GM18526 (cell line): Measurements from ENCODE around the gene ATP13A1.

Experiments used
- POLR2A ChIP-seq: IDR thresholded peaks from 3 replicates; pipeline ENCODE4 v1.6.1; 2011; ENCODE audit not compliant: insufficient read length; ENCODE audit errors: extremely low read depth

The ATP13A1 gene

DNA sequence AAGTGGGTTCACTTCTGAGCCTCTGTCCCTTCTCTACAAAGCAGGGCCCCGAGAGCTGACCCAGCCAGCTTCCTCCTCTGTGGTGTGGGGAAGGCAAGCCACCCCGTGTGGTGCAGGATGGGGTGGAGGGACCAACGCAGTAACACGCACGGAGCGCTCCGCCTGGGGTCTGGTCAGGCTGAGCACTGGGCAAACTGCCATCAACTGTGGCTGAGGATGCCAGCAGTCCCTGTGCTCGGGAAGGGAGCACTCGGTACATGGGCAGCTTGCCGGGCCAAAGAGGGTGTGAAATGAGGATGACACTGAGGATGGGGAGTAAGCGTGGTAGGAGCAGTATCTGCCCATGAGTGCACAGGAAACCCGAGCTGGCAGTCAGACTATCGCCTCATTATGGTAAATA, 12.4 kb downstream of the ATP13A1 start:
- no peak for TF ChIP-seq POLR2A

DNA sequence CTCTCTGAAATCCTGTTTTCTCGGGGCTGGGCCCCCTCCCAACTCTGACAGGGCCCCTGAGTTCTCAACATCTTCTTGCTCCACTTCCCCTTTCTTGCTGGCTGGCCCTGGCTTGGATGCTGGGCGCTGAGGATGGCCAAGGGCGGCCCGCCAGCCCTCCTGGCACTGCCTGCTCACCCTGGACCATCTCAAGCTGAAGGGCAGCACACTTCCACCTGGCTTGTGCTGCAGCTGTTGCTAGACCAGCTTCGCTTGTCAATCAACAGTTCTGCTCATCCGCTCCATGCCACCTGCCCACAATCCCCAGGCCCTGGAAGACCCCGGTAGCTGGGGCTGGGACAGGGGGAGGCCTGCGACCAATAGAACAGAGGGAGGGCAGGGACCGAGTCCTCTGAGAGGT, 13.1 kb downstream of the ATP13A1 start:
- TF ChIP-seq POLR2A, result no peak

DNA sequence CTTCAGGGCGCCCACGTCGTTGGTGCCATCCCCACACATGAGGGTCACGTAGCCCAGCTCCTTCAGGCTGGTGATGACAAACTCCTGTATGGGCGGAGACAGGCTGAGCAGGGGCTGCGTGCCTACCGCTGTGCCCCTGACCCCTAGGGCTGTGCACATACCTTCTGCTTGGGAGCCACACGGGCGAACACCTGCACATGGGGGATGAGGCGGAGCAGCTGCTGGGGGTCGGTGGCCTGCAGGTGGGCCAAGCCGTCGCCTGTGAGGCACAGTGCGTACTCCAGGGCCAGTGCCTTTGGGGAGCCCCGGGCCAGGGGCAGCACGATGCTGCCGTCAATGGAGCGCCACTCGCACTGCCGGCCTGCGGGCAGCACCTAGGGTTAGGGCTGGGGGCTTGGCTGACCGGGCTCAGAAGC, 13.9 kb downstream of the ATP13A1 start:
- no peak for TF ChIP-seq POLR2A

DNA sequence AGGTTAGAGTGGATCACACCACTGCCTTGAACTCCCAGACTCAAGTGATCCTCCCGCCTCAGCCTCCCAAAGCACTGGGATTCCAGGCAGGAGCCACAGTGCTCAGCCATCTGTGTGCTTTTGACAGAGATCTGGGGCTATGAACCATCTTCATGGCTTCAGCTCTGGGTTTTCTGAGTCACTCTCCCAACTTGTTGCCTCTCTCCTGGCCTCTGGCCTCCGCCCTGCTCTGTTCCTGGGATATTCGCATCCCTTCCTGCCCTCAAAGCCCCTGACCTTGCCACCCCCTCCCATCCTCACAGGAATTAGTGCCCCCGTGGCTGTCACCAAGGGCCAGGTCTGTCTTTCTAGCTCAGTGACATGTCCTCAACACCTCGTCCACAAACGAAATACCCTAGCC, 14.3 kb downstream of the ATP13A1 start:
- TF ChIP-seq POLR2A, result no peak

DNA sequence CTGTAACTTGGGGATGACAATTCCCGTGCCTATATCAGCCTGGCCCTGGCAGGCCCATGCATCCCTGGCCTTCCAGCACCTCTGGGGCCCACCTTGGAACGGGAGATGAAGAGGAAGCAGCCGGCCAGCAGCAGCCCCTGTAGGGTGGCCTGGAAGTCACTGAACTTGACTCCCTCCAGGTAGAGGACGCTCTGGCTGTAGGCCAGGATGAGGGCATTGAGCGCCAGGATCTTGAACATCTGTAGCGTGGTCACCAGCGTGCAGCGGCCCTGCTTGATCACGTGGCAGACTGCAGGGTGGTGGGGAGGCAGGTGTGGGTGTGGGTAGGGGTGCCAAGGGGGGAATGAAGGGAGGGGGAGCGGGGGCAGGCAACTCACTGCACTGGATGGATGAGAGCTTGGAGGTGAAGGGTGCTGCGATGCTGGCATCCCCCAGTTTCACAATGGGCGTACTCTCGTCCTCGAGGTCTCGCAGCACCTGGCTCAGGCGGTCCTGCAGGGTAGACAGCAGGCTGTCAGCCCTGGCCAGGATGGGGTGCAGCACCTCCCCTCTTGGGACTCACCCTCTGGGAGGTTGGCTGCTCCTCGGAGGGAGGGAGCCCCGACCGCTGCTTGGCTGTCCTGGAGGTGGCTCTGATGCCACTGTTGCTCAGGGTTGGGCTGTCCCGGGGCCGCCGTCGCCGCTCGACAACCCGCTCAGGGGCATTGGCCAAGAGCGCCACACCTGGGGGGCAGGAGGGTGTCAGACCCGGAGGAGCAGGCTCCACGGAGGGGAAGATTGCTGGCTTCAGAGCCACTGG, 16.2 kb downstream of the ATP13A1 start:
- no peak for TF ChIP-seq POLR2A

DNA sequence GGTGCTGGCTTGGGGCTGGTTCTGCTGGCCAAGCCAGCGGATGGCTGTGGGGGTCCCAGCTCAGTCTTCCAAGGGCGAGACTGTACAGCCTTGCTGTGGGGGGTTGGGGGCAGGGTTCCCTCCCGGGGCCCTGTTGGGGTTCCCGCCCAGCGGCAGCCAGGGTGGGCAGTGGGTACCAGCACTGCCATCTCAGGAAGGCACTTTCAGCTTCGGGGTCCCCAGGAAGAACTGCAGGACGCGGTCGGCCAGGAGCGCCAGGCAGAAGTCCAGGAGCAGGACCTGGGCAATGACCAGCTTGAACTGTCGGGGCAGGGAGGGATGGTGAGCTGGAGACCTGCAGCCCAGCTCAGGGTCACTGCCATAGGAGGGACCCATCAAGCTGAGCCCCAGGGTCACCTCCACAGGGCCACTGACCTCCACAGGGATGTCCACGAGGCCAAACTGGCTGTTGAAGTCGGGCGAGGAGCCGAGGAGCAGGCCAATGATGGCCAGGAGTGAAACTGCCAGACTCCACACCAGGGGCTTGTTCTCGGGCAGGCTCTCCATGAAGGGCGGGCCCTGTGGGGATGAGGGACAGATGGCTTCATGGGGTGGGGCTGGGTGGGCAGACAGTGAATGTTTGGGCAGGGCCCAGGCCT, 18.1 kb downstream of the ATP13A1 start:
- no peak for TF ChIP-seq POLR2A

DNA sequence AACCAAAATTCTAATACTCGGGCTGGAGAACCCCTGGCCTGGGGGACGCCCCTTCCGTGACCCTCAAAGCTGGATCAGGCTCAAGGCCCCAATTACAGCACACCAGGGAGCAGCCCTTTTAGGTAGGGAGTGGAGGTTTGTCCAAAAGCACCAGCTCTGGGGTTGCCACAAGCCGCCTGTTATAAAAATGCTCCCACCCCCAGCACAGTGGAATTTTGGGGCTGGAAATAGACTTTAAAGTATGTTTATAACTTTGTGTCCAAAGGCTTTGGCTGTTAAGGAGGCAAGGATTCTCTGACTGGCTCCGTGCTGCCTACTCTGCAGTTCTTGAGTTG, 19.5 kb downstream of the ATP13A1 start:
- no peak for TF ChIP-seq POLR2A

DNA sequence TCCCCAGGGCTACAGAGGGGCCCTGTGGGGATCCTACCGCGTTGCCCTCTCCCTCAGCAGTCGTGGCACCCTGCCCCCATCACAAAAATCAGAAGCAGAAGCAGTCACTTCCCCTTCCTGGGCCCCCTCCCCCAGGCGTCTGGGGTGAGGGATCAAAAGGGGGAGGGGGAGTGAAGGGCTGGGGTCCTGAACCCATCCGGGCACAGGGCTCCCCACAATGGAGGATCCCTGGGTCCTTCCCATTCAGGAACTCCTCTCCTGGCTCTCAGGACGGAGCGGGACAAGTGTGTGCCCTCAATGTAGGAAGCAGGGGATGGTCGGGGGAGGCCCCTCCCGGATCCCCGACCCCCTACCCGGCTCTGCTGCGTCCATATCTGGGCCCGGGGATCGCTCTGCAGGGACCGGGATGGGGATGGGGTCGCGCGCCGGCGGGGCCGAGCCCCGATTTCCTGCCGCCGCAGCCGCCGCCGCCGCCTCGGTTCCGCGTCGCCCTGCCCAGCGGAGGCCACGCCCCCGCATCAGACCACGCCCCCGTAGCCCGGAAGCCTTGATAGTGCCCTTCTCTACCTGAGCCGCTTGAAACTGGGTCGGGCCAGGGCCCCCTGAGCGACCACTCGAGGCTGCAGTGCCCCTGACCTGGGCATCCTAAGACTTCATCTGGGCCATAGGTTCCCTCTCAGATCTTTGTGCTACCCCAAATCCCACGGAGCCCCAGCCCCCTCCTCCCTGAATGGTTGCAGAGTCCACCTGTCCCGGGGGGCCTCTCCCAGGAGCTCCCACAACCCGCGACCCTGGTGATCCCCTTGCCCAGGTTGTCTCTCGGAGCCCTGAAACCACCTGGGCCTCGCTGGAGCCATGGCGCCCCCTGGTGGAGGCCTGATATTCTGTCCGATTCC, 20.1 kb downstream of the ATP13A1 start, which contains the start of gene GMIP:
Gene GMIP, minus strand, starts transcription at position 500 of the 896 bp plus-strand sequence. Its CDS starts 128 bp downstream, at position 372.
- peak; percentile 68 for TF ChIP-seq POLR2A

DNA sequence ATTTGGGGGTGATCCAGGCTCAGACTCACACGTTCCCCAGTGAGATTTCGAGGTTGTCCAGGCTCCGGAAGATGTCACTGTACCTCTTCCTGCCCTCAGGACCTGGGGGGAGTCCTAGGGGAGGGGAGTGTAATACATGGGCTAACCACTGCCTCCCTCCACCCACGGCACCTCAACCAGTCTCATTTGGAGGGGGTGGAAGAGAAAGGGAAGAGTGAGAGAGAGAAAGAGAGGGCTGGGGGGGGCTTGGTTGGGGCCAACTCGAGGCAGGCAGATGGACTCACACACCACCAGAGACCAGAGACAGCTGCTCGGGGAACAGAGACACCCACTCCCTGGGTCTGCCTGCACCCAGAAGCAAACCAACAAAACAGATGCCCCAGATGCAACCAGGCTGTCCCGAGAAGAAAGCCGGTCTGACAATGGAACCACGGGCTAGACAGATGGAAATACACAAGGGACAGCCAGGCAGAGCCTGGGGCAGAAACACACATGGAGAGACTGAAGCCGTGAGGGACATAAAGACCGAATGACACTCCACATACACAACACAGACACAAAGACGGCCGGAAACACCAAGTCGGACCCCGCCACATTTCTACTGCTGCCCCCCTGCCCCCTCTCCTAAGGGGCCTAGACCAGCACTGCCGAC, 20.8 kb downstream of the ATP13A1 start:
- no peak for TF ChIP-seq POLR2A

DNA sequence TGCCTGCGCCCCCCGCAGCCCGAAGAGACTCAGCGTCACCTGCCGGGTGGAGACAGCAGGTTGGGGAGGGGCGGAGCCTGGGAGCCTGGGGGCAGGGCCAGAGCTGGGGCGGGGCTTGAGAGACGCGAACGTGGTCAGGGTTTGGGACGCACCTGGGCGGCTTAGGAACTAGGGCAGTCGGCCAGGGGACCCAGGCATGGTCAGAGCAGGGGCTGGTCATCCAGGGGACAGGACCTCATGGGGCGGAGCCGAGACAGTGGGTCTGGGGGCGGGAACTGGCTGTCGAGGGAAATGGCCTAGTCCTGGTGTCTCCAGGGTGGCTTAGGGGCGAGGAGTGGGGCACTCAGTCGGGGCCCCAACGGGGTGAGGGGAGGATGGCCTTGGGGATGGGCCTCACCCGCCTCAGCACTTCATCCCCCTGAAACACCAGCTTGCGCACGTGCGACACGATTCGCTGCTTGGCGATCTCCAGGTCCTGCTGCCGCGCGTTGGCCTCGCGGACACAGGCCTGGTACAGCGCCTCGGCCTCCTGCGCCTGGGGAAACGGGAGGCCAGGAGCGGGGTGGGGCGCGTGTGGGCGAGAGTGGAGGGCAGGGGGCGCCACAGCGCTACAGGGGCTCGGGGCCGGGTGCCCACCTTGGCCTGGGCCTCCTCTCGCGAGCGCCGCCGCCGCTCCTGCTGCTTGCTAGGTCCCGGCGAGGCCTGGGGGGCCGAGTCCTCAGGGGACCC, 25.8 kb downstream of the ATP13A1 start:
- TF ChIP-seq POLR2A, result no peak

DNA sequence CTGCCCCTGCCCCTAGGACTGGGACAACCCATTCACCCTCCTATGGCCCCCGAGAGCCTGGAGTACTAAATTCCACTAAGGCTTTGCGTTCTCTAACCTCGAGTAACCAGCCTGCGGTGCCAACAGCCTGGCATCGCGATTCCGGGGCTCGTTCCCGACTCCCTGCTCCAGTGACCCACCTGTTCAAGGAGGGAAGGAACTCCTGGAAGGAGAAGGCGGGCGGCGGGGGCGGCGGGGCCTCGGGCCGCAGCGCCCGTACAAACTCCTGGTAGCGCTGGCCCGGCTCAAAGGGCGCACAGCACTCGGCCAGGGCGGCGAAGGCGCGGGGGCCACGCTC, 26.3 kb downstream of the ATP13A1 start:
- TF ChIP-seq POLR2A, result no peak

DNA sequence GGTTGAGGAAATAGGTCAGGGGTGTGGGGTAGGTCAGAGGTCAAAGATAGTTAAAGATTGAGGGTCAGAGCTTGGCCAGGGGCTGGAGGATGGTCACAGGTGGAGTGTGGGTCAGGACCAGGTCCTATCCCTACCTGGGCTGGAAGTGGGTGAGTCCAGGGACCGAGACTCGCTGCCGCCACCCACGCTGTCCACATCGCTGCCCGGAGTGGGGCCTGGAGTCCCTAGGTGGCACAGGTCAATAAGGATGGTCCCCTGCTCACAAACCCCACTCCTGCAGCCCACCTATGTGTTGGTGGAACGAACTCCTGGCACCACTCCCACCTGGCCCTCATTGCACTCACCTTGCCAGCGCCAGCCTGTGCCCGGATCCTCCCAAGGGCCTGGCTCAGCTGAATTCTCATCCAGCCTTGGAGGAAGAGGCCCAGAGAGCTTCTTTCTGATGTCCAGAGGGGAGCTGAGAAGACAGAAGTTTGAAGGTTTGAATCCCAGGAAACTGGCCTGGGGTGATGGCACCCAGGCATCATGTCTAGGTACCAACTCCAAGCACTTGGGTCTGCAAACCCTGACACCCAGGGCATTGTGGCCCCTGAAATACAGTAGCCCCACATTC, 26.8 kb downstream of the ATP13A1 start:
- TF ChIP-seq POLR2A, result no peak

DNA sequence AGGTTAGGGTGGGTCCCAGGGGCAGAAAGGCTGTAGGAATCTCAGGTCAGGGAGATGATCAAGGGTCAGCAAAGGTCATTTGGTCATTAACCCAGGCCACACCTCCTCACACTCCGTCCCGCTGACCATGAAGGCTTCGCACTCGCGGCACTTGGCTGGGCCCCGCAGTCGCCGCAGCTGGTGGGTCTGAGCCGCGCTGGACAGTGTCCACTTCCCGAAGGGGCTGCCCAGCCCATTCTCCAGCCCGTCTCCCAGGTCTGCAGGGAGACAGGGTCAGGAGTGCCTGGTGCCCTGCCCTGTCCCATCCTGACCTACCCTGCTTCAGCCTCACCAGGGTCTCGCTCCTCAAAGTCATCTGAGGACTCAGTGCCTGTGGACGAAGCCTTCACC, 28.2 kb downstream of the ATP13A1 start:
- TF ChIP-seq POLR2A, result no peak

DNA sequence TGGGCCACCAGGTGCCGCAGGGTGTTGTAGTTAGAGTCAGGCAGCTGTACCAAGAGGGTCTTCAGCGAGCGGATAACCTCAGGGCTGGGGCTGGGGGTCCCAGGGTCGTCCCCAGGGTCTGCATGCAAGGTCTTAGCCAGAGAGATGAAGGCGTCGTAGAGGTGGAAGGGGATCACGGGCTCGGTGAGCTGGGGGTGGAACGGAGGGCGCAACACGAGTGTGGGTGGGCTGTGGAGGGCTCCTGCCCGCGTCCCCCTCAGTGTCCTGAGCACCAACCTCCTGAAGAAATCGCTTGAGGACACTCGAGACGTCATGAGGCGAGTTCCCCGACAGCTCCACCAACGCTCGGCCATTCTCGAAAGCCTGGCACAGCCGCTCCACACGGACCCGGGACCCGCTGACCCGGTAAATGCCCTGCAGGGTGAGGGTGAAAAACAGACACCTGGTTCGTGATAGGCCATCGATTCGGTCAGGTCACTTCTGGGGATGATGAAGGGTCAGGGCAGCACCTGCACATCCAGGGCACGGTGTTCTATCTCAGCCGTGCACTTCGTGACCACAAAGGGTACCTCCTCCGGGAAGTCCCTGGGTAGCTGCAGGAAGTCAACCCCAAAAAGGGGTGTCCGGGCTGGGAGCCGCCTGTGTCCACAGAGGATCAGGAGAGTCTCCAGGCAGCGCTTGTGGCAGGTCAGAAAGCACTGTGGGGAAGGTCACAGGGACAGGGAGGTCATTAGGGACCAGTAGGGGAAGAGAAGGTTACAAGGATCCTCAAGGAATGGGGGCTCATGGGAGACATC, 28.8 kb downstream of the ATP13A1 start:
- no peak for TF ChIP-seq POLR2A
